Suprapubic skin (tissue), 4 donors: ENCODE results near the gene SLC9A9. TPM values are rescaled to one million over a fixed set of nuclear protein-coding genes. Genes with fewer than 3 reads are reported as not detected.

Experiments
- DNase-seq, 2 donors: peaks; one replicate each; pipeline ENCODE4 v3.0.0-alpha.2; 2019; ENCODE audit warnings: low spot score in 2 of 2
- H3K27ac ChIP-seq: fragments of 200-600 bp; sonication (generic); one replicate; pipeline ENCODE4 v1.5.1; 2019
- H3K27me3 ChIP-seq: fragments of 200-600 bp; sonication (generic); one replicate; pipeline ENCODE4 v1.5.1; 2019
- H3K36me3 ChIP-seq: fragments of 200-600 bp; sonication (generic); one replicate; pipeline ENCODE4 v1.5.1; 2019
- H3K4me1 ChIP-seq: fragments of 200-600 bp; sonication (generic); one replicate; pipeline ENCODE4 v1.5.1; 2019
- H3K4me3 ChIP-seq: fragments of 200-600 bp; sonication (generic); one replicate; pipeline ENCODE4 v1.5.1; 2019; ENCODE audit warnings: mild to moderate bottlenecking
- H3K9me3 ChIP-seq: fragments of 200-600 bp; sonication (generic); one replicate; pipeline ENCODE4 v1.5.1; 2019
- EP300 ChIP-seq: sonication (generic); formaldehyde crosslinking; IDR thresholded peaks from one replicate; pipeline ENCODE4 v1.6.1; 2017; ENCODE audit warnings: antibody characterized with exemption
- POLR2A ChIP-seq, 2 donors: fragments of 450-650 bp; IDR thresholded peaks; one replicate each; pipeline ENCODE4 v1.6.1; 2017; ENCODE audit warnings: antibody characterized with exemption in 2 of 2, mild to moderate bottlenecking in 2 of 2, moderate library complexity in 2 of 2
- POLR2AphosphoS5 ChIP-seq, 3 donors: sonication (generic); formaldehyde crosslinking; IDR thresholded peaks; one replicate each; pipeline ENCODE4 v1.6.1; 2017; ENCODE audit warnings: antibody characterized with exemption in 3 of 3
- WGBS: methylation state at CpG from one replicate; pipeline ENCODE4 v1.1.5; 2018; 5-methylcytosine and 5-hydroxymethylcytosine counted together
- total RNA-seq, 4 donors: library from RNA; depleted of rRNA; stranded (reverse); fragments of >200 nt; gene quantifications; one replicate each; pipeline ENCODE4 v1.1.0, GENCODE V29; 2016
- TF ChIP-seq, protein P1 (sequence below), 2 donors: fragments of 200-600 bp in 1 of 2; fragments of 450-650 bp in 1 of 2; sonication (generic) in 1 of 2; IDR thresholded peaks; one replicate each; pipeline ENCODE4 v1.5.1; 2016 to 2019; ENCODE audit warnings: antibody characterized with exemption in 2 of 2, mild to moderate bottlenecking in 1 of 2, moderate library complexity in 1 of 2

Gene SLC9A9
- total RNA-seq, 4 donors from 2014 or later: 16.6 to 51.0 (median 30.0) TPM

DNA sequence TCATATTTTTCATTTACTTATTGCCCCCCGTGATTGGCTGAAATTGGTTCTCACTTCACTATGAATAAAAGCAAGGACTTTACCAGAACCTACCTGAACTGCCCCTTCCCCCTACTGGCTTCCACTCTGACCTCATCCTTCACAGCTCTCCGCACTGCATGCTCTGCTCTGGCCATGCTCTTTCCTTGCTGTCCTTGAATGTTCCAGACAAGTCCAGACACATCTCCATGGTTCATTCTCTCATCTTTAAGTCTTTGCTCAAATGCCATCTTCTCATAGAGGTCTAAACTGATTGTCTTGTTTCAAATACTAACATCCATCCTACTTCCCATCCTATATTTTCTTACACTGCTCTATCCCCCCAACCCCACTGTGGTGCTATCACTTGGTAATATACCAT lies 599.3 kb downstream of the SLC9A9 start:
- Histone ChIP-seq H3K9me3 (no peaks in the 10 kb centered on the region), H3K27me3 (no peaks in the 10 kb centered on the region), H3K27ac (no peak overlapping the region), H3K4me3 (no peak overlapping the region), H3K36me3 (no peaks in the 10 kb centered on the region), H3K4me1 (no peaks in the 10 kb centered on the region)
- 96% methylated on average over 2 of the region's 2 CpGs for whole genome bisulfite sequencing
- DNase-seq: no peak
- TF ChIP-seq, protein P1, sequence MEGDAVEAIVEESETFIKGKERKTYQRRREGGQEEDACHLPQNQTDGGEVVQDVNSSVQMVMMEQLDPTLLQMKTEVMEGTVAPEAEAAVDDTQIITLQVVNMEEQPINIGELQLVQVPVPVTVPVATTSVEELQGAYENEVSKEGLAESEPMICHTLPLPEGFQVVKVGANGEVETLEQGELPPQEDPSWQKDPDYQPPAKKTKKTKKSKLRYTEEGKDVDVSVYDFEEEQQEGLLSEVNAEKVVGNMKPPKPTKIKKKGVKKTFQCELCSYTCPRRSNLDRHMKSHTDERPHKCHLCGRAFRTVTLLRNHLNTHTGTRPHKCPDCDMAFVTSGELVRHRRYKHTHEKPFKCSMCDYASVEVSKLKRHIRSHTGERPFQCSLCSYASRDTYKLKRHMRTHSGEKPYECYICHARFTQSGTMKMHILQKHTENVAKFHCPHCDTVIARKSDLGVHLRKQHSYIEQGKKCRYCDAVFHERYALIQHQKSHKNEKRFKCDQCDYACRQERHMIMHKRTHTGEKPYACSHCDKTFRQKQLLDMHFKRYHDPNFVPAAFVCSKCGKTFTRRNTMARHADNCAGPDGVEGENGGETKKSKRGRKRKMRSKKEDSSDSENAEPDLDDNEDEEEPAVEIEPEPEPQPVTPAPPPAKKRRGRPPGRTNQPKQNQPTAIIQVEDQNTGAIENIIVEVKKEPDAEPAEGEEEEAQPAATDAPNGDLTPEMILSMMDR (IDR thresholded peaks at IDR 0.05): no peak
- no peak for TF ChIP-seq POLR2A (IDR thresholded peaks at IDR 0.05)
- no peak for TF ChIP-seq POLR2AphosphoS5 (IDR thresholded peaks at IDR 0.05)
- no peak for TF ChIP-seq EP300

DNA sequence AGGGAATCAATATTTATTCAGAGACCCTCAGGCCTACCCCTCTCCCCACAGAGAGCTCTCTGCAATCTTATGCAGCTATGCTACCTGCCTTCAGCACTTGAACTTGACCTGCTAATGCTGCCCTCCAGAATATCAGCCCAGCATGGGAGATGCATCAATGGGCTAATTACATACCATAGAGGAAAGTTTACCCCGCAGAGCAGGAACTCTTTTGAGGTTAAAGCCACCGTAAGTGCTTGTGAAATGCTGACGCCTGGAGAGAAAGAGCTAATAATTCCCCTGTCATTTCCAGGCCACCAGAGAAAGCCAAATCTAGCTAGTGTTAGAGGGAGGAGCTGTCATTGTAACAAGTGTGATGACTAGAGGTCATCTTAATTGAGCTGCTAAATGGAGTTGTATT lies 601.2 kb downstream of the SLC9A9 start:
- no peaks in the 10 kb centered on the region for H3K36me3 ChIP-seq
- no peaks in the 10 kb centered on the region for H3K9me3 ChIP-seq
- 87% methylated on average over 3 of the region's 3 CpGs for WGBS
- no peak for DNase-seq
- no peak for TF ChIP-seq POLR2AphosphoS5 (IDR thresholded peaks at IDR 0.05)
- TF ChIP-seq POLR2A (IDR thresholded peaks at IDR 0.05): no peak
- no peak for TF ChIP-seq EP300
- TF ChIP-seq, protein P1 (IDR thresholded peaks at IDR 0.05): no peak
- peaks cover 2% of the 10 kb centered on the region for H3K4me1 ChIP-seq
- H3K4me3 ChIP-seq: no peak overlapping the region
- no peak overlapping the region for H3K27ac ChIP-seq
- no peaks in the 10 kb centered on the region for H3K27me3 ChIP-seq

- H3K36me3 ChIP-seq: no peaks in the 10 kb centered on the region
- no peaks in the 10 kb centered on the region for H3K27me3 ChIP-seq
- no peak overlapping the region for H3K27ac ChIP-seq
- H3K4me1 ChIP-seq: peaks cover 6% of the 10 kb centered on the region
- no peak overlapping the region for H3K4me3 ChIP-seq
- 88% methylated on average over 4 of the region's 4 CpGs for whole genome bisulfite sequencing
- no peak for DNase-seq
- no peaks in the 10 kb centered on the region for H3K9me3 ChIP-seq
- TF ChIP-seq POLR2A (IDR thresholded peaks at IDR 0.05): no peak
- TF ChIP-seq EP300: no peak
- TF ChIP-seq, protein P1 (IDR thresholded peaks at IDR 0.05): no peak
- no peak for TF ChIP-seq POLR2AphosphoS5 (IDR thresholded peaks at IDR 0.05)
Observed at GRCh38 chr3:143245692-143246091, 602.6 kb downstream of the SLC9A9 start.

DNA sequence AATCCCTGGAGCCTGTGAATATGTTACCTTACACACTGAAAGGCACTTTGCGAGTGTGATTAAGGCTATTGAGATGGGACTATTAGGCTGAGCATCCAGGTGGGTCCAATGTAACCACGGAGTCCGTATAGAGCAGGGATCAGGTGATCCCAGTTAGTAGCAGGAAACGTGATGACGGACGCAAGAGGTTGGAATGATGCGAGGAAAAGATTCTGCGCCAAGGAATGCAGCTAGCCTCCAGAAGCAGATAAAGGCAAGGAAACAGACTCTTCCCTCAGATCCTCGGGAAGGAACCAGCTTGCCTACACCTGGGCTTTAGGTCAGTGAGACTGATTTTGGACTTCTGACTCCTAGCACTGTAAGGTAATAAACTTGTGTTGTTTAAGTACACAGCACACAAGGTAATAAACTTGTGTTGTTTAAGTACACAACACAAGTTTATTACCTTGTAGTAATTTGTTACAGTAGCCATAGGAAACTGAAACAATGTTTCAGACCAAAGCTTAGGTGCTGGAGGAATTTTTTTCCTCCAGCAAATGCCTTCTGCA lies 603.7 kb downstream of the SLC9A9 start:
- Histone ChIP-seq H3K4me1 (peaks cover 6% of the 10 kb centered on the region), H3K4me3 (no peak overlapping the region), H3K27ac (no peak overlapping the region), H3K36me3 (no peaks in the 10 kb centered on the region), H3K9me3 (no peaks in the 10 kb centered on the region), H3K27me3 (no peaks in the 10 kb centered on the region)
- no peak for DNase-seq
- WGBS: 92% methylated on average over 9 of the region's 9 CpGs
- TF ChIP-seq POLR2A (IDR thresholded peaks at IDR 0.05) (no peak), EP300 (no peak), POLR2AphosphoS5 (IDR thresholded peaks at IDR 0.05) (no peak)
- TF ChIP-seq, protein P1 (IDR thresholded peaks at IDR 0.05): no peak

GRCh38 chr3:143243686-143244085 lies 604.6 kb downstream of the SLC9A9 start:
- no peak for DNase-seq
- 91% methylated on average over 6 of the region's 6 CpGs for WGBS
- Histone ChIP-seq H3K27me3 (no peaks in the 10 kb centered on the region), H3K4me3 (no peak overlapping the region), H3K4me1 (peaks cover 6% of the 10 kb centered on the region), H3K9me3 (no peaks in the 10 kb centered on the region), H3K36me3 (no peaks in the 10 kb centered on the region), H3K27ac (no peak overlapping the region)
- TF ChIP-seq, protein P1 (IDR thresholded peaks at IDR 0.05): no peak
- TF ChIP-seq POLR2A (IDR thresholded peaks at IDR 0.05): no peak
- no peak for TF ChIP-seq POLR2AphosphoS5 (IDR thresholded peaks at IDR 0.05)
- no peak for TF ChIP-seq EP300
